ENCODE measurements around the gene PTPRCAP.
"Not testable (repeated sequence)": the region's sequence is repeated elsewhere in the genome, so short reads cannot be mapped to it uniquely, and the experiment has no call there.

Gene PTPRCAP

DNA sequence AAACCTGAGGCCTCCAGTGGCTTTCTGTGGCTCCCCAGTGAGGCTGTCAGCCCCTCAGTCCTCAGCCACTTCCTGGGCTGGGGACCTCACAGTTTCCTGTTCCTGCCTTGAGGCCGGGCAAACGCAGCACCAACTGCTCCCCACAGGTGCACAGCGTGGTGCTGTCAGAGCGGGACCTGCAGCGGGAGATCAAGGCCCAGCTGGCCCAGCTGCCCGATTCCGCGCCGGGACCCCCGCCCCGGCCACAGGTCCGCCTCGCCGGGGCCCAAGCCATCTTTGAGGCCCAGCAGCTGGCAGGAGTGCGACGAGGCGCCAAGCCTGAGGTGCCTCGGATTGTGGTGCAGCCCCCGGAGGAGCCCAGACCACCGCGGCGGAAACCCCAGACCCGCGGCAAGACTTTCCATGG is 28.2 kb downstream of the PTPRCAP start:
- DNase-seq (ENCODE audit: low spot score): no peak

DNA sequence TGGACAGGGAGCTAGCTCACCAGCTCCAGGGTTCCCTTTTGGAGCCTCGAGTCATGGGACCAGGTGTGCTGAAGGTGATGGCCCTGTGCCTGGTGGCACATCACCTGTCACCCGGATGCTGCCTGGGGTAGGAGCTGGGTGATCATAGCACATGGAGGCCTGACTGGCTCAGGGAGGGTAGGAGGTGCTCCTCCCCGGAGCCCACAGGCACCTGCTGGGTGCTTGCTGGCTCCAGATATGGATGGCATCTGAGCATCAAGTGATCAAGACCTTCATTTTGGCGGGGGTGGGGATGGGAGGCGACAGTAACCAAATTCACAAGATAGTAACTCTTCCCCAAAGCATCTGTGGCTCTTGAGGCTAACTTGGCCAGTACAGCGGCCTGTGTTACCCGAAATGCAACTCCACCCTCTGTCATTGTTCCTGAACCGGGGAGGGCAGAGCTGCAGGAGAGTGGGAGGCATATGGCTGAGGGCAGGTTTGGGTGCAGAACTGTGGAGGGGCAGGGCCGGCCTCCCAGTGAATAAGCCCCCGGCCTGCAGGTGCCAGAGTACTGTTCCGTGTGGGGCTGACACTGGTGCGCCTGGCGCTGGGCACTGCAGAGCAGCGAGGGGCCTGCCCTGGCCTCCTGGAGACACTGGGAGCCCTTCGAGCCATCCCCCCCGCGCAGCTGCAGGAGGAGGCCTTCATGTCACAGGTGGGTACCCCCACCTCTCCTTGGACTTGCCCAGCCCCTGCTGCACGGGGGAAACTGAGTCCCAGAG is 28.9 kb downstream of the PTPRCAP start:
- no peak for DNase-seq (ENCODE audit: low spot score)

DNA sequence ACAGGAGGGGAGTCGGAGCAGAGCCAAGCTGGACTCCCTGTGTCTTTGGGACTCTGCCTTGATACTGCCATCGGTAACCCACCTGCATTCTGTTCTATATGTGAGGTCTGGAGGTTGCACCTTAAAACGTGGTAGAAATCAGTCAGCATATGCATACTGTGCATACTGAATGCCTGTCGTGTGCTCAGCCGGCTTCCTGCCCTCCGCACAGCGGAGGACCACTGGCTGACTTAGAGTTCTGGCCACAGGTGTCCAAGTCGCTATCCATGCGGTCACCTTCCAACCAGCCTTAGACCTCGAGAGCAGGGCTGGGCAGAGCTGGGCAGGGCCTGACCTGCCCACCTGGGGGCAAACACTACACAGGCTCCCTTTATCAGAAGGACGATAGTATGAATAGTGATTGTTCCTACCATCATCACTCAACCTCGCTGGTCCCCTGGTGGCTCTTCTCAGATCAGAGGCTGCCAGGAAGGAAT is 29.8 kb downstream of the PTPRCAP start:
- no peak for DNase-seq (ENCODE audit: low spot score)

DNA sequence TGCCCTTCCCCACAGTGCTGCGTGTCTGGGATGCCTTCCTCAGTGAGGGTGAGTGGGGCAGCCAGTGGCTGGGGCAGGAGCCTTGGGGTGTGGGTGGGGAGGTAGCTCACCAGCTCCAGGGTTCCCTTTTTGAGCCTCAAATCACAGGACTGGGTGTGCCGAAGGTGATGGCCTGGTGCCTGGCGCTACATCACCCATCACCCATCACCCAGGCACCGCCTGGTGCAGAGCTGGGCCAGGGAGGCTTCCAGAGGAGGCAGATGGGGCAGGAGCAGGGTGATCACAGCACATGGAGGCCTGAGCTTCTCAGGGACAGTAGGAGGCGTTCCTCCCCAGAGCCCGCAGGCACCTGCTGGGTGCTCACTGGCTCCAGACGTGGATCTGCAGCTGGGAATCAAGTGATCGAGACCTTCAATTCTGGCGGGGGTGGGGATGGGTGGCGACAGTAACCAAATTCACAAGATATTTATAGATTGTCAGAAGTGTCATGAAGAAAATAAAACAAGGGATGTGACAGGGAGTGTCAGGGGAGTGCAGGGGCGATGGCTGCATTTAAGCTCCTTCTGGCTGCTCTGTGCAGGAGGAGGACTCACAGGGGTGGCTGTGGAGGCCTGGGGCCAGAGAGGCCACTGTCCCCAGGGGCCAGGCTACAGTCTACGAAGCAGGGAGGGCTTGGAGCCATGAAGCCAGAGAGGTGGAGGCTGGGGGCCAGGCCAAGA is 30.4 kb downstream of the PTPRCAP start:
- DNase-seq (ENCODE audit: low spot score): no peak

DNA sequence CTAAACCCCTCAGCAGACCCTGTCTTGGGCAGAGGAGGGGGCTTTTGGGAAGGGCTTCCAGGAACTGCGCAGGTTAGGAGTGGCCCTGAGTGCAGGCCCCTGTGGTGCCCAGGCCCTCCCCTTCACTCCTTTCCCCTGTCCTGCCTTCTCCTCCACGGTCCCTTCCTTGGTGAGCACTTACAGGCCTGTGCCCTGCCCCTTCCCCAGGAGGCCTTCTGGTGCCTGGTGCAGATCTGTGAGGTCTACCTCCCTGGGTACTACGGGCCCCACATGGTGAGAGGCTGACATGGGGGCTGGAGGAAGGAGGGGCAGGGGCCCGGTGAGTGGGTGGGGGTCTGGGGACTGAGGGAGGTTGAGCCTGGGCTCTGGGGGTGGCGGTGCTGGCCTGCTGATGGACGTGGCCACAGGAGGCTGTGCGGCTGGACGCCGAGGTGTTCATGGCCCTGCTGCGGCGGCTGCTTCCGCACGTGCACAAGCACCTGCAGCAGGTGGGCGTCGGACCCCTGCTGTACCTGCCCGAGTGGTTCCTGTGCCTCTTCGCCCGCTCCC is 31.0 kb downstream of the PTPRCAP start:
- DNase-seq (ENCODE audit: low spot score): no peak

DNA sequence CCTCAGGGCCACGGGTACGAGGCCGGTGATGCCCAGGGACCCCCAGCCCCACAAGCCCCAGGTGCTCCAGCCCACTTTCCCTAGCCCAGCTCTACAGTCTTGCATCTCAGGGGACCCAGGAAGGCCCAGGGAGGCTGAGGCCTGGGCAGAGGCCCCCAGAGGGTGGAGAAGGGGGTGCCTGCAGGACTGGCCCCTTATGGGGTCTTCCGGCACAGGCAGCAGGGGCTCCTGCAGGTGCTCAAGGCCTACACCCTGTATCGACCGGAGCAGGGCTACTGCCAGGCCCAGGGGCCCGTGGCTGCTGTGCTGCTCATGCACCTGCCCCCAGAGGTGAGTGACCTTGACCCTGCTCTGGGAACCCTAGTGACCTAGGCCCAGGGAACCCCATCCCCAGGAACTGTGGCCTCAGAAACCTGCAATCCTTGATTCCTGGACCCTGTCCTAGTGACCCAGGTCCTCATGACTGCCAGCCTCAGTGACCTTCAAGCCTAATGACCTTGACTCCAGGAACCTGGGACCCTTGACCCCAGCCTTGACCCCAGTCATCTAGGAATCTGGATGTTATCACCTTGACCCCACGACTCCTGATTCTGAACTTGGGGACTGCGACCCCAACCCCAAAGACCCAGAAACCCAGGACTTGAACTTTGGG is 31.7 kb downstream of the PTPRCAP start:
- no peak for DNase-seq (ENCODE audit: low spot score)

DNA sequence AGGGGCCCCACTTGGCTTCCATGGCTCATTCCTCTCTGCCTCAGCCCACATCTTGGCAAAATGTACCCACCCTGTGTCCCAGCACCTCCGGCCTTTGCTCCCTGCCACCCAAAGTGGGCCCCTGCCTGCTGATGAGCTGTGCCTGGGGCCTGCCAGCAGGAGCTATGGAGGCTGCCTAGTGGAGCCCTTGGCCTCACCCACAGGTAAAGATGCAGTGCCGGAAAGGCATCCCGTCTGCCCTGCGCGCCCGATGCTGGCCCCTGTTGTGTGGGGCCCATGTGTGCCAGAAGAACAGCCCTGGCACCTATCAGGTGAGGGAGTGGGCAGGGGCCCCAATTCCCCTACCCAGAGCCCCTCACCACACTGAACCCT is 32.3 kb downstream of the PTPRCAP start:
- DNase-seq (ENCODE audit: low spot score): no peak

DNA sequence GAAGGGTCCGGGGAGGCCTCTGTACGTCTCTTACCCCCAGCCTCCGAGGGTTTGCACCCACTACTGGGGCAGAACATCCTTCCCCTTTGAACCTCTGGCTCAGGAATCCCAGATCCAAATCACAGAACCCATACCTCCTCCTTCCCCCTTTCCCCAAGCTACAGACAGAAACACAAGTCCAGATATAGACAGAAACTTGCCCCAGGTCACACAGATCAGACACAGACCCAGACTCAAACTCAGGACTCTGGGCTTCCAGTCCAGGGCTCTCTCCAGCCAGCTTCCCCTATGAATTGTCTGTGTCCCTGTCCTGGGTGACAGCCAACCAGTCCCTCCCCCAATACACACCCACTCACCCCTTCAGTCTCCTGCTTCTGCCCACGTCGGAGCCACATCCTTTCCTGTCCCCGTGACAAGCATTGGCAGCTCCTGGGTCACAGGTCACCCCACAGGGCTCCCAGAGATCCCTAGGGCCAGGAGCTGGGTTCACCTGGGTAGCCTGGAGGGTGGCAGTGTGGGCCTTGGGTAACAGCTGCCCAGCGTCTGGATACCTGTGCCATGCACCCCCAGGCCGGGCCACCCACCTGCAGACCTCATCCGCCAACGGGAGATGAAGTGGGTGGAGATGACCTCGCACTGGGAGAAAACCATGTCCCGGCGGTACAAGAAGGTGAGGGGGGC is 32.8 kb downstream of the PTPRCAP start:
- DNase-seq (ENCODE audit: low spot score): no peak

DNA sequence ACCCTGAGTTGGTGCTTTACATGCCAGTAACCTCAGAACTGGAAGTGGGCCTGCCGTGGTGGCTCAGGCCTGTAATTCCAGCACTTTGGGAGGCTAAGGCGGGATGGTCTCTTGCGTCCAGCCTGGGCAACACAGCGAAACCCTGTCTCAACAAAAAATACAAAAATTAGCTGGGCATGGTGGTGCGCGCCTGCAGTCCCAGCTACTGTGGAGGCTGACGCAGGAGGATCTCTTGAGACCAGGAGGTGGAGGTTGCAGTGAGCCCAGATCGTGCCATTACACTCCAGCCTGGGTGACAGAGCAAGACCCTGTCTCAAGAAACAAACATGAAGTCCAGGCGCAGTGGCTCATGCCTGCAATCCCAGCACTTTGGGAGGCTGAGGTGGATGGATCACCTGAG is 34.4 kb downstream of the PTPRCAP start:
- DNase-seq (ENCODE audit: low spot score): not testable (repeated sequence)

DNA sequence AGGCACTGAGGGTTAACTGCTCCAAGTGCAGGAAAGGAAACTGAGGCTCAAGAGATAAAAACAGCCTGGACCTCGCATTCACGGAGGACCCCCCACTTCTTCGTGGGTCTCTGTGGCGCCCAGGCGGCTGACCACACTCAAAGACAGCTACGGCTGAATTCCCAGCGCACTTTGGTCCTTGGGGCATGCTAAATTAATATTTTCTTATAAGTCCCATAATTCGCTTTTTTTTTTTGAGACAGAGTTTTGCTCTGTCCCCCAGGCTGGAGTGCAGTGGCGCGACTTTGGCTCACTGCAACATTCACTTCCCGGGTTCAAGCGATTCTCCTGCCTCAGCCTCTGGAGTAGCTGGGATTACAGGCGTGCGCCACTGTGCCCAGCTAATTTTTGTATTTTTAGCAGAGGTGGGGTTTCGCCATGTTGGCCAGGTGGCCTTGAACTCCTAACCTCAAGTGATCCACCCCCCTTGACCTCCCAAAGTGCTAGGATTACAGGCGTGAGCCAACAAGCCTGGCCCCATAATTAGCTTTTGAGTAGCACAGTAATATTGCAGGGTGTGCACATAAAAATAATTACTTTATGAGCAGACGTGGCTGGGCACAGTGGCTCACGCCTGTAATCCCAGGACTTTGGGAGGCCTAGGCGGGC is 35.2 kb downstream of the PTPRCAP start:
- DNase-seq (ENCODE audit: low spot score): not testable (repeated sequence)

DNA sequence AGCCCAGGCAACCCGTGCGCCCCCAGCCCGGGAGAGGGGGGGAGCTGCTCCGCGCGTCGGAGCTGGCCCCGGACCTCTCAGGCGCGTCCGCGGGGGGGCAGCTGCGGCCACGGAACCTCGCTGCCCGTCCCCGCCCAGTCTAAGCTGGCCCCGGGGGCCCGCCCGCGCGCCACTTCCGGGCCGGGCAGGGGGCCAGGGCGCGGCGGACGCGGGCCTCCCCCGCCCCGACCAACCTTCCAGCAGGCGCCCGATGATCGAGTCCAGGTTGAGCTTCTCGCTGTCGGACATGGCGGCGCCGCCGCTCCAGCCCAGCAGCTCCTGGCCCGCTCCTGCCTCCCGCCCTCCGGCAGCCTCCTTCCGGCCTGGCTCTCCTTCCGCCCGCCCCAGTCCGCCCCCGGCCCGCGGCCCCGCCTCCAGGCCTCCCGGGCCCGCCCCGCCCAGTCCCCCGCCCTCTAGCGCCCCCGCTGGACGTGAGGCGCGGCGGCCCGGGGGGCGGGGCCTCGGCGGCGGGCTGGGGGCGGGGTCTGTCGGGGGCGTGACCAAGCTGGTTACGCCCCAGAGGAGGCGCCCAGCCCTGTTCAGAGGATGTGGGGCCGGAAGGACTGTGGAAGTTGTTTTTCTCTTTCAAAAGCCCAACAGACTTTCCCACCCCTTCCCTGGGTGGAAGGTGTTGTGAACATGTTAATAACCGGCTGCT is 35.8 kb downstream of the PTPRCAP start, which contains the start of gene PPP1CA:
Gene PPP1CA (minus strand): TSS at position 364 of the 697 bp plus-strand sequence. CDS start 76 bp downstream, at position 288.
- peak; percentile 91 for DNase-seq (ENCODE audit: low spot score)

DNA sequence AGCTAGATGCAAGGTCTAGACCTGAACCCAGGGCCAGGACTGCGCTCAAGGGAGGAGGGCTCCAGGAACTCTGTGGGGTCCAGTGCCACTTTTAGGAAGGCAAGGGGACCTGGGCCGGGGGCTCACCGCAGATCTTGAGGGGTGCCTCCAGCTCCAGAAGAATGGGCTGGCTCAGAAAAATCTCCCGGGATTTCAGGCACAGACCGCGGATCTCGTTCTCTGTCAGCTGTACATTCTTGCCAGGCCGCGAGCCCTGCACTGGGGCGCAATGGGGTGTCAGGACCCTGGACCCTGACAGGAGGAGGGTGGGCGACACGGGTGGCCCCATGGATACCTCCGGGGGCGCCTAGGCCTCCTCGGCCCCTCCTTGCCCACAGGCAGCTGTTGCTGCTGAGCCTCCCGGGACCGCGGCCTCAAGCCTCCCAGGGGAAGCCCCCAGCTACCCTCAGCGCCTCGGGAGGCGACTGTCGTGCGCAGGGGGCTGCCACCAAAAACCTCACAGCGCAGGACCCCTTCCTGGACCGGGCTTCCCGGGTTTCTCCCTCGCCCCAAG is 36.5 kb downstream of the PTPRCAP start:
- no peak for DNase-seq (ENCODE audit: low spot score)

DNA sequence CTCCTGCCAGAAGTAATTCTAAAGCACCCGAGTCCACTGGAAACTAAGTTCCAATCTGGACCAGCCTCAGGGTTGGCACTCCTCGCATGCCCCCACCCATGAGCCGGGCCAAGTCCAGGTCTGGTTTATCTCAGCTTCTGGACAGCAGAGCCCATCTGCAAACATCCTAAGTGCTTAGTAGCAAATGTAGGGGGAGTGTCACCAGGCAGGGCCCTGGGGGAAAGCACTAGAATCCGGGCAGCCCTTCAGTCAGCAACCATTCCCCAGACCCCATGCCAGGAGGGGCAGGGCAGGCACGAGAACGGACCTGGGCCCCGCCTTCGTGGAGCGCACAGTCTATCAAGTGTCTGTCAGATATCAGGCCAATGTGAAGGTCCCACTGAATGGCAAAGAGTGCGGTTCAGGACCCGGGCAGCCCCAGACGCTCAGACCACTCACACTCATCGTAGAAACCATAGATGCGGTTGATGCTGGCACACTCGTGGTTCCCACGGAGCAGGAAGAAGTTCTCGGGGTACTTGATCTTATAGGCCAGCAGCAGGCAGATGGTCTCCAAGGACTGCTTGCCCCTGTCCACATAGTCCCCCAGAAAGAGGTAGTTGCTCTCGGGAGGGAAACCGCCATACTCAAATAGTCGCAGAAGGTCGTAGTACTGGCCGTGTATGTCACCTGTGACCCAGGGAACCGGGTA is 37.1 kb downstream of the PTPRCAP start:
- DNase-seq (ENCODE audit: low spot score): no peak

DNA sequence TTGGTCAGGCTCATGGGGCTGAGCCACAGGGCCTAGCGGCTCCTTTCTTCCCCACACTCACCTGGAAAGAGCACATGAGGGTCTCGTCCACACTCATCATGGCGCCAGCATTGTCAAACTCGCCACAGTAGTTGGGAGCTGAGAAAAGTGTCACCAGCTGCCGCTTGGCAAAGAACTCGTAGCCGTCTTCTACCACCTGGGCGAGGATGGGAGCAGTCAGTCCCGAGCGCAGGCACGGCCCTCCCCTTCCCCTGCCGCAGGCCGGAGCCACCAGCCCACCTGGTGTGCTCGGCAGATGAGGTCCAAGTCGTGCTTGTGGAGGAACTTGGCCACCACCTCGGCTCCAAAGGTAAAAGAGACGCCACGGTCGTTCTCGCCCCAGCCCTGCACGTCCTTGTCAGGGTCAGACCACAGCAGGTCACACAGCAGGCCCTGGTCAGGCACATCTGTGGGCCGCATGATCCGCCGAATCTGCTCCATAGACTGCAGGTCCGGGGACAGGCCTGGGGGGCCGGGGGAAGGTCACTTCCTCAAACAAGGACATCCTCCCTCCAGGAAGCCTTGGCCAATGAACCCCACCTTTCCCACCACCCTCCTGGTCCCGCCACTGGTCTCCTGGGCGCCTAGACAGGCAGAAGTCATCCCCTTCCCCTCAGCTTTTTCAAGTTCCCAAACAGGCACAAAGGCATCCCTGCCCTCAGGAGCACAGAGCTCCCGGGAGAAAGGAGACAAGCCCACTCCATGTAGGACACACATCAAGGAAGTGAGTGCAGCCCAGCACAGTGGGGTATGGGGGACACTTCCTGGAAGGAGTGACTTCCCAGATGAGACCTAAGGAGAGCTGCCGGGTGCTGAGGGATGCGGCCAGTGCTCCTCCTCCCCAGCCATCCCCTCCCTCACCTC is 38.6 kb downstream of the PTPRCAP start:
- DNase-seq (ENCODE audit: low spot score): no peak

DNA sequence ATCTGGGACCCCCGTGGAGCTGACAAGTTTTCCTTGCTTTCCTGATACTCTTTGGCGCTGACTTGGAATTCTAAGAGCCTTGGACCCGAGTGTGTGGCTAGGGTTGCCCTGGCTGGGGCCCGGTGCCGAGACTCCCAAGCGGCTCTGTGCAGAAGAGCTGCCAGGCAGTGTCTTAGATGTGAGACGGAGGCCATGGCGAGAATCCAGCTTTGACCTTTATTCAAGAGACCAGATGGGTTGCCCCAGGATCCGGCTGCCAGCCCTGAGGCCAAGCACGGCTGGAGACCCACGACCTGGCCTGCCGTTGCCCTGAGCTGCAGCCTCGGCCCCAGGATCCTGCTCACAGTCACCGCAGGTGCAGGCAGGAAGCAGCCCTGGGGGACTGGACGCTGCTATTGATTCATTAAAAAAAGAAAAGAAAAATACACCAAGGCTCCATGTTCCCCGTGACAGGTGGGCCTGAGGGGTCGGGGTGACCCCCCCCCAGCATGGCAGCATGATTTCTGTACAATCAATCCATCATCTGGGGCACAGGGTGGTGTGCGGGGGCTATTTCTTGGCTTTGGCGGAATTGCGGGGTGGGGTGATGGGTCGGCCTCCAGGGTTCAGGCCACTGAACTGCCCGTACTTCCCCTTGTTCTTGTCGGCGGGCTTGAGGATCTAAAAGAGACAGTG is 39.4 kb downstream of the PTPRCAP start:
- no peak for DNase-seq (ENCODE audit: low spot score)

DNA sequence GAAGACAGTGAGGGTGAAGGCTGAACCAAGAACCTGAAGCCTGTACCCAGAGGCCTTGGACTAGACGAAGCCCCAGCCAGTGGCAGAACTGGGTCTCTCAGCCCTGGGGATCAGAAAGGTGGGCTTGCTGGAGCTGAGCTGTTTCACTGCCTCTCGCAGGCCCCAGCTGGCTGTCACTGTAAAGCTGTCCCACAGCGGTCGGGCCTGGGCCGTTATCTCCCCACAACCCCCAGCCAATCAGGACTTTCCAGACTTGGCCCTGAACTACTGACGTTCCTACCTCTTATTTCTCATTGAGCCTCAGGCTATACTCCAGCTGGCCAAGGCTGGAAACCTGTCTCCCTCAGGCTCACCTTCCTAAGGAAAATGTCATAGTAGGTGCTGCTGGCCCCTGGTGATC is 39.9 kb downstream of the PTPRCAP start:
- no peak for DNase-seq (ENCODE audit: low spot score)

DNA sequence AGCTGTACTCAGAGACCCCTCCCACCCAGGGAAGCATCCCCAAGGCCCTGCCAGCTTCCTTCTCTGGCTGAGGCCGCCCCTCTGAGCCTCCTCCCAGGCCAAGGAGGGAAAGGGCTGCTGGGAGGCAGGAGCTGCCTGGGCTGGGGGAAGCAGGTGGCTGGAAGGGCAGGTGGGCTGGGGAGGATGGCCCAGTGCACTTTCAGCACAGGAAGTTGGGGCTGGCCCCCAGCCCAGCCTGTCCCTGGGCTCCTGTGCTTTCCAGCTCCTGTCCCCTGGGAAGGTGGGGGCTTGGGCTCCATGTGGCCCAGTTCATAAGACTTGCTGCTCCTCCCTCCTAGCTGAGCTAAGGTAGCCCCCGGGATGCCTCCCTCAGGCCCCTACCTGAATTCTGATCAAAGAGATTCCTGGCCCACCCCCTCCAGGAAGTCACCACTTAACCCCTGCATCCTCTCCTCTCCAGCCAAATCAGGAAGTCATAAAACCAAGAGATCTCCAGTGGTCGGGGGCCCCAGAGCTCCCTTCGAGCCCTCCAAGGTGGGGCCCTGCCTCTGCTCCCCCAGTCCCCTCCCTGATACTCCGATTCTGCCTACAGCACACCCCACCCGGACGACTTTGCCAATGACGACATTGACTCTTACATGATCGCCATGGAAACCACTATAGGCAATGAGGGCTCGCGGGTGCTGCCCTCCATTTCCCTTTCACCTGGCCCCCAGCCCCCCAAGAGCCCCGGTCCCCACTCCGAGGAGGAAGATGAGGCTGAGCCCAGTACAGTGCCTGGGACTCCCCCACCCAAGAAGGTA is 40.7 kb downstream of the PTPRCAP start:
- no peak for DNase-seq (ENCODE audit: low spot score)

DNA sequence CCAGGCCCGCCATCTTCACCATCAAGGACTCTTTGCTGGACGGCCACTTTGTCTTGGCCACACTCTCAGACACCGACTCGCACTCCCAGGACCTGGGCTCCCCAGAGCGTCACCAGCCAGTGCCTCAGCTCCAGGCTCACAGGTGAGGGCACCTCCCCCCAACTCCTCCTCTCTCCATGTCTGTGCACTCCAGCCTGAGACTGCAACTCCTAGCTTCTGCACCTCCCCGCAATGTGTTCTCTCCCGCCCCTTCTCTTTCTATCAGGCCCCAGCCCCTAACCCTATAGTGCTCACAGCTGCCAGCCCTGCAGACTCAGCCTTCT is 41.3 kb downstream of the PTPRCAP start:
- no peak for DNase-seq (ENCODE audit: low spot score)

All from LoVo (cell line).